Measurements from ENCODE around the gene ST8SIA4. TPM values are rescaled to one million over a fixed set of nuclear protein-coding genes. Genes with fewer than 3 reads are reported as not detected.

ST8SIA4 gene
- total RNA-seq, 2 experiments from 2014 or later, result 17.8 to 19.5 TPM

- Mint-ChIP-seq H3K9me3 (no peaks in the 10 kb centered on the region), H3K4me3 (peak overlapping the region; percentile 92), H3K4me1 (ENCODE audit: low read depth) (peaks cover 55% of the 10 kb centered on the region), H3K27me3 (no peaks in the 10 kb centered on the region), H3K27ac (peak overlapping the region; percentile 93), H3K36me3 (ENCODE audit: low read depth) (peaks cover 40% of the 10 kb centered on the region)
- peak overlapping the region; percentile 92 for H3K4me3 ChIP-seq (ENCODE audit: low read length)
- H3K4me1 ChIP-seq (ENCODE audit: insufficient read depth, low read length), result peaks cover 31% of the 10 kb centered on the region
- no peaks in the 10 kb centered on the region for H3K27me3 ChIP-seq (ENCODE audit: control insufficient read depth in 1 of 2, insufficient read depth in 2 of 2, low read length in 2 of 2)
- H3K9me3 ChIP-seq (ENCODE audit: control insufficient read depth in 1 of 2, insufficient read depth in 1 of 2, low read length in 2 of 2), result no peaks in the 10 kb centered on the region
- H3K36me3 ChIP-seq (ENCODE audit: insufficient read depth, low read length), result no peaks in the 10 kb centered on the region
- H3K27ac ChIP-seq (ENCODE audit: low read depth in 1 of 2, low read length in 2 of 2), result peak overlapping the region; percentile 83 to 96
- CTCF ChIA-PET, result interaction anchor here (0.8 to 3.9 kb wide), 7 partner anchors 9 to 84 kb away, joined by 3 to 14 read pairs (median 5); no protein-coding TSS in a partner anchor
- DNase-seq (peak in 8 of 14 experiments; percentile 23 to 73 (median 34)), ATAC-seq (ENCODE audit: poor library complexity) (peak; percentile 7)
- no peak for TF ChIP-seq CTCF (IDR thresholded peaks at IDR 0.05)
- POLR2A ChIA-PET, result interaction anchor here (0.6 to 6.5 kb wide), 27 partner anchors 13 to 1976 kb away, joined by 3 to 181 read pairs (median 5); partner anchors contain the start of genes CHD1 and FAM174A
- intact Hi-C loops (cut with DNase I, micrococcal nuclease), result loop anchor here (1.0 to 5.0 kb wide), 8 partner anchors 13 to 1975 kb away; partner anchors contain the start of genes FAM174A (in 2 of the 2) and CHD1 (in 1 of the 2)
Measured at GRCh38 chr5:100902440-100903038, 543 bp downstream of the ST8SIA4 start.

- no peaks in the 10 kb centered on the region for H3K27me3 ChIP-seq (ENCODE audit: control insufficient read depth in 1 of 2, insufficient read depth in 2 of 2, low read length in 2 of 2)
- ATAC-seq (ENCODE audit: poor library complexity) (peak; percentile 39), DNase-seq (peak in 13 of 14 experiments; percentile 45 to 91 (median 54))
- Mint-ChIP-seq H3K36me3 (ENCODE audit: low read depth) (peaks cover 41% of the 10 kb centered on the region), H3K4me1 (ENCODE audit: low read depth) (peaks cover 58% of the 10 kb centered on the region), H3K4me3 (peak overlapping the region; percentile 92), H3K27ac (peak overlapping the region; percentile 93), H3K9me3 (no peaks in the 10 kb centered on the region), H3K27me3 (no peaks in the 10 kb centered on the region)
- ChIA-PET POLR2A (interaction anchor here (0.6 to 6.5 kb wide), 23 partner anchors 12 to 1973 kb away, joined by 3 to 181 read pairs (median 6); partner anchors contain the start of genes CHD1 and FAM174A), CTCF (interaction anchor here (1.0 to 3.9 kb wide), 7 partner anchors 8 to 83 kb away, joined by 3 to 14 read pairs (median 4); no protein-coding TSS in a partner anchor)
- TF ChIP-seq CTCF (IDR thresholded peaks at IDR 0.05), result peak; percentile 15
- intact Hi-C loops (cut with DNase I, micrococcal nuclease), result loop anchor here (1.0 to 5.0 kb wide), 8 partner anchors 13 to 1975 kb away; partner anchors contain the start of genes FAM174A (in 2 of the 2) and CHD1 (in 1 of the 2)
- peak overlapping the region; percentile 83 to 96 for H3K27ac ChIP-seq (ENCODE audit: low read depth in 1 of 2, low read length in 2 of 2)
- no peaks in the 10 kb centered on the region for H3K9me3 ChIP-seq (ENCODE audit: control insufficient read depth in 1 of 2, insufficient read depth in 1 of 2, low read length in 2 of 2)
- no peaks in the 10 kb centered on the region for H3K36me3 ChIP-seq (ENCODE audit: insufficient read depth, low read length)
- H3K4me1 ChIP-seq (ENCODE audit: insufficient read depth, low read length), result peaks cover 34% of the 10 kb centered on the region
- peak overlapping the region; percentile 92 for H3K4me3 ChIP-seq (ENCODE audit: low read length)
Measured at GRCh38 chr5:100901821-100902341, 1.2 kb downstream of the ST8SIA4 start.

Data from CD4-positive, alpha-beta T cell (primary cell).